ENCODE data around the gene FSD2. TPM values are rescaled to one million over a fixed set of nuclear protein-coding genes. Genes with fewer than 3 reads are reported as not detected.

The FSD2 gene
- total and polyA plus RNA-seq, 10 of the 15 experiments (the other 5 are each of a cell fraction or from before 2014, with no cell fraction given), result under 0.01 to 0.39 (median 0.07) TPM; not detected in 3

GRCh38 chr15:82832601-82833361 lies 26.9 kb upstream of the FSD2 start (continued):
- TF ChIP-seq CHD1 (IDR thresholded peaks at IDR 0.05; ENCODE audit: low read depth, low read length) (no peak), TCF3 (IDR thresholded peaks at IDR 0.05; ENCODE audit: borderline replicate concordance, insufficient read depth, low read depth, low read length) (no peak), PAX8 (IDR thresholded peaks at IDR 0.05) (no peak), ZBTB40 (IDR thresholded peaks at IDR 0.05; ENCODE audit: borderline replicate concordance) (no peak; the same call in 1 of the 2 replicates), PKNOX1 (IDR thresholded peaks at IDR 0.05) (no peak), PAX5 (IDR thresholded peaks at IDR 0.05; ENCODE audit: borderline replicate concordance, low read depth, low read length) (peak; percentile 61), TAF1 (IDR thresholded peaks at IDR 0.05; ENCODE audit: borderline replicate concordance, low read depth, low read length) (no peak), ZNF384 (IDR thresholded peaks at IDR 0.05; ENCODE audit: borderline replicate concordance, low read depth, low read length) (no peak; the same call in 1 of the 2 replicates), SREBF1 (IDR thresholded peaks at IDR 0.05; ENCODE audit: low read length) (peak; percentile 77), ZBTB33 (IDR thresholded peaks at IDR 0.05) (no peak), BCLAF1 (IDR thresholded peaks at IDR 0.05) (no peak), NFIC (IDR thresholded peaks at IDR 0.05; ENCODE audit: low read depth, low read length) (peak; percentile 99), ASH2L (IDR thresholded peaks at IDR 0.05; ENCODE audit: borderline replicate concordance, low read depth) (no peak), ZBED1 (IDR thresholded peaks at IDR 0.05; ENCODE audit: borderline replicate concordance) (peak; percentile 71; the same call in 1 of the 2 replicates), ZBTB4 (CRISPR knock-in tag; IDR thresholded peaks at IDR 0.05) (no peak), YY1 (IDR thresholded peaks at IDR 0.05; ENCODE audit: low read depth, low read length) (no peak)

All from GM12878 (cell line).